GM12865 (cell line): ENCODE measurements around the gene ENG.
"Not testable (repeated sequence)": the region's sequence is repeated elsewhere in the genome, so short reads cannot be mapped to it uniquely, and the experiment has no call there.

Source experiments
- DNase-seq: peaks from one replicate; pipeline ENCODE4 v3.0.0; 2010; ENCODE audit warnings: low read depth
- H3K4me3 ChIP-seq: 2 replicates; pipeline ENCODE4 v1.5.1; 2011; ENCODE audit warnings: mild to moderate bottlenecking, low read depth, low read length, control low read depth
- TF ChIP-seq, protein P1 (sequence below): IDR thresholded peaks from 2 replicates; pipeline ENCODE4 v1.5.1; 2011; ENCODE audit warnings: low read length, control low read depth, low read depth, inconsistent platforms; ENCODE audit not compliant: insufficient read depth; ENCODE audit errors: missing control alignments

The ENG gene

DNA sequence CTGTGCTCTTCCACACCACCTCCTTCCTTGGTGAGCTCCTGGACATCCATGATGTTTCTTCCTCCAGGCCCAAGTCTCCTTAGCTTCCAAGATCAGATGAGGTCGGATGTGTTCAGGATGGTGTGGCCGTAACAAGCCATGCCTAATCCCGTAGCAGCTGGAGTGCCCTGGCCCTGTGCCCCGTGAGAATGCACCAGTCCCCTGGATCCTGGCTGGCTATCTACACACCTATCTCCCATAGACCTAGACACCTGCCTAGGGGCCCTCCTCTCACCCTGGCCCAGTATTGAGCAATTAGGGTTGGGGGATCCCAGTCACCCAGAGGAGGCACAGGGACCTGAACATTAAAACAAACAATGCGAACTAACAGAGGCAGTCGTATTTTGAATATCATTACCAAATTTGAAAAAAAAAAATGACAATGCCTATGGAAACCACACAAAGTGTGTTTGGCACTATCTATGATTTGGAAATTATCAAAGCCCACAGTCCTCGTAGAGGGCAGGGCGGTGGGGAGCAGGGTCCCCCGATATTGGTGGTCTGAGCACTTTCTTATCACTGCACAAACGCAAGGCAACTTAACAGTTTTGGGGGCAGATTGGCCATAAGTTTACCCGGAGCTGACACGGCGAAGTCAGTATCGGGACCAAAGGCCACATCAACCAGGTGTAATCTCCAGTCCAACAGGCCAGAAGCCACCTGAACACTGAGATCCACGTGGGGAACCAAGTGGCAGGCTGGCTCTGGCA lies 13.2 kb downstream of the ENG start:
- DNase-seq = no peak
- TF ChIP-seq, protein P1, sequence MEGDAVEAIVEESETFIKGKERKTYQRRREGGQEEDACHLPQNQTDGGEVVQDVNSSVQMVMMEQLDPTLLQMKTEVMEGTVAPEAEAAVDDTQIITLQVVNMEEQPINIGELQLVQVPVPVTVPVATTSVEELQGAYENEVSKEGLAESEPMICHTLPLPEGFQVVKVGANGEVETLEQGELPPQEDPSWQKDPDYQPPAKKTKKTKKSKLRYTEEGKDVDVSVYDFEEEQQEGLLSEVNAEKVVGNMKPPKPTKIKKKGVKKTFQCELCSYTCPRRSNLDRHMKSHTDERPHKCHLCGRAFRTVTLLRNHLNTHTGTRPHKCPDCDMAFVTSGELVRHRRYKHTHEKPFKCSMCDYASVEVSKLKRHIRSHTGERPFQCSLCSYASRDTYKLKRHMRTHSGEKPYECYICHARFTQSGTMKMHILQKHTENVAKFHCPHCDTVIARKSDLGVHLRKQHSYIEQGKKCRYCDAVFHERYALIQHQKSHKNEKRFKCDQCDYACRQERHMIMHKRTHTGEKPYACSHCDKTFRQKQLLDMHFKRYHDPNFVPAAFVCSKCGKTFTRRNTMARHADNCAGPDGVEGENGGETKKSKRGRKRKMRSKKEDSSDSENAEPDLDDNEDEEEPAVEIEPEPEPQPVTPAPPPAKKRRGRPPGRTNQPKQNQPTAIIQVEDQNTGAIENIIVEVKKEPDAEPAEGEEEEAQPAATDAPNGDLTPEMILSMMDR = no peak
- no peak overlapping the region for H3K4me3 ChIP-seq

- DNase-seq = no peak
- TF ChIP-seq, protein P1 = no peak
- no peak overlapping the region for H3K4me3 ChIP-seq
Observed at GRCh38 chr9:127838375-127839078, 15.9 kb downstream of the ENG start.

DNA sequence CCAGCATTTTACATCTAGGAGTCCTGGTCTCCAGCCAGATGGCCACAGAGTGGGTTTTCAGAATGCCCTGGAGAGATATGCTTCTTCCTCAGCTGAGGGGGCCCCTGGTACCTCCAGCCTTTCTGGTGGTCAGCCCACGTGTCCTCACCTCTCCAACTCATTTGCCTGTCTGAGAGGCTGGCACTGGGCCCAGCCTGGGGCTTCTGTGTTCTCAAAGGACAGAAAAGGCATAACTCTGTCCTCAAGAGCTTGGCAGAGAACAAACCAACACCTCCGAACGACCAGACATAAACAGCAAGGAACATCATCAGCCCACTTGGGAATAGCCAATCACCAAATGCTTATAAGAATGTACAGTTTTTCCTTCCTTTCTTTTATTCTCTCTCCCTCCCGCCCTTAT lies 17.1 kb downstream of the ENG start:
- TF ChIP-seq, protein P1 = no peak
- DNase-seq = no peak
- no peak overlapping the region for H3K4me3 ChIP-seq

- H3K4me3 ChIP-seq, DNase-seq: not testable (repeated sequence)
Observed at GRCh38 chr9:127836561-127836960, 17.9 kb downstream of the ENG start.

DNA sequence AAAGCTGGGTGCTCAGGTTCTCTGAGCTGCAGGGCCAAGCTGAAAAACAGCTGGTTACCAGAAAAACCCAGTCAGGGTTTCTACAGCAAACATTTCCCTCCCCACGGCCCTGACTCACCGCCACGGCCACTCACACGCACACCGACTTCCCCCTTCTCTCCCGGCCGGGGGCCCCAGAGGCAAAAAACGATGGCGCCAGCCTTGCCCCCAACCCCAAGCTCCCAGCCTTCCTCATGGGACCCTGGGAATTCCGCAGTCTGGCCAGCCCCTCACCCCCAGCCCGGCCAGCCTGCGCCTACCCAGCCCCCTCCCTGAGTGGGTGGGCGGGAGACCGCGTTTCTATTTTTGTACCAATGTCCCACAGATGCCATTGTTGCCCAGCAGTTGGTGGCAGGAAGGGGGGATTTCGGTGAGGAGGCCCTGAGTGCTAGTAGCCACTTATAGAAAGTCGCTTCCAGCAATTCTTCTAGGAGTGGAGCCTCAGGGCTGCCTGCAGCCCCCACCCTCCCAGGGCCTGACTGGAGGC lies 18.4 kb downstream of the ENG start:
- peak; percentile 27 for DNase-seq
- H3K4me3 ChIP-seq = no peak overlapping the region

GRCh38 chr9:127833555-127833954 lies 20.9 kb downstream of the ENG start:
- TF ChIP-seq, protein P1 = no peak
- H3K4me3 ChIP-seq = no peak overlapping the region
- DNase-seq = no peak

More for the DNA sequence above, 18.4 kb downstream of the ENG start:
- TF ChIP-seq, protein P1 = no peak

DNA sequence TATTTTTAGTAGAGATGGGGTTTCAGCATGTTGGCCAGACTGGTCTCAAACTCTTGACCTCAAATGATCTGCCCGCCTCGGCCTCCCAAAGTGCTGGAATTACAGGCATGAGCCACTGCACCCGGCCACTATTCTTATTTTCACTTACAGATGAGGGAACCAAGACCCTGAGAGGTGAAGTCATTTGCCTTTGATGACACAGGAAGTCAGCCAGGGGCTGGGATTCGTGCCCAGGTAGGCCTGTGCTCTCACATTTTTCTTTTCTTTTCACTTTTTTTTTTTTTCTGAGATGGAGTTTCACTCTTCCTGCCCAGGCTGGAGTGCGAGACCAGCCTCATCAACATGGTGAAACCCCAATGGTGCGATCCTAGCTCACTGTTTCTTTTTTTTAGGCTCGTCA lies 22.2 kb downstream of the ENG start:
- DNase-seq = no peak
- H3K4me3 ChIP-seq = no peak overlapping the region
- TF ChIP-seq, protein P1 = no peak
